ENCODE measurements around the gene FAM25G. TPM values are rescaled to one million over a fixed set of nuclear protein-coding genes. Genes with fewer than 3 reads are reported as not detected.

The FAM25G gene
- total and polyA plus RNA-seq, 2 of the 8 experiments (the other 6 are each of a cell fraction or from before 2014, with no cell fraction given) = not detected

DNA sequence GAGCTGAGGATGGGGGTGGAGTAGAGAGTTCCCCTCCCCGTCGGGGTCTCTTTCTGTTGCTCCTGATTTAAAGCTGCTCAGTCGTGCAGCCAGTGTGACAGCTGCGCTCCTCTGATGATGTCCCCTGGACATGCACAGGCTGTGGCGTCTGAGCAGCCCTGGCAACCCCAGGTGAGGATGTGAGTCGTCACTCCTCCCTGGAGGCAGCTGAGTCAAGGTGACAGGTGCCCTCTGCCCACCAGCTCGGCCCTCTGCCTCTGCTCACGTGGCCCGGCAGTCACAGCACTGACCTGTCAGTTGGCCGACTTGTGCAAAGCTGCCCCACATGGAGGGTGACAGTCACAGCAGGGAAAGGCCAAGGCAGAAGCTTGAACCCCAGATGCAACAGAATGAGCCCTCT is 41.5 kb downstream of the FAM25G start:
- Histone ChIP-seq H3K4me1 (replicated peaks in 1 of 4; ENCODE audit: control insufficient read depth in 3 of 4, insufficient read depth in 4 of 4, low read length in 3 of 4) (peaks cover 0 to 7% (median 3%) of the 10 kb centered on the region in 4 experiments; a peak in 4 of 7 replicates), H2BK12ac (ENCODE audit: low read depth, low read length) (no peak overlapping the region), H3K9me3 (ENCODE audit: insufficient read depth in 2 of 2, low read depth in 1 of 2, low read length in 1 of 2) (no peaks in the 10 kb centered on the region), H4K91ac (replicated peaks; ENCODE audit: insufficient read length, low read length) (no peak overlapping the region), H4K5ac (ENCODE audit: insufficient read length, low read depth, low read length) (no peak overlapping the region), H3K18ac (ENCODE audit: extremely low read depth, low read length) (no peak overlapping the region), H4K20me1 (replicated peaks in 1 of 2; ENCODE audit: control insufficient read depth in 1 of 2, insufficient read depth in 2 of 2, low read length in 2 of 2) (peaks cover 0 to 9% of the 10 kb centered on the region in 2 experiments), H3K4ac (replicated peaks; ENCODE audit: insufficient read length, low read depth, low read length) (no peak overlapping the region), H3K23me2 (ENCODE audit: low read depth, low read length) (peaks cover 13% of the 10 kb centered on the region), H3K14ac (ENCODE audit: insufficient read length) (no peak overlapping the region), H3K4me2 (ENCODE audit: insufficient read depth in 1 of 2, low read depth in 2 of 2, low read length in 2 of 2) (no peak overlapping the region), H2AFZ (ENCODE audit: low read length) (no peak overlapping the region), H3K56ac (replicated peaks; ENCODE audit: insufficient read length, low read depth, low read length) (no peak overlapping the region), H2BK15ac (ENCODE audit: low read length) (no peak overlapping the region), H3K36me3 (ENCODE audit: control insufficient read depth in 2 of 4, insufficient read depth in 4 of 4, low read length in 3 of 4) (no peaks in the 10 kb centered on the region), H2BK120ac (replicated peaks; ENCODE audit: low read depth, low read length) (no peak overlapping the region), H3K9ac (replicated peaks in 1 of 4; ENCODE audit: extremely low read depth in 1 of 4, low read depth in 3 of 4, low read length in 3 of 4) (no peak overlapping the region), H2BK5ac (ENCODE audit: low read depth, low read length) (no peak overlapping the region), H3K27ac (ENCODE audit: low read depth, low read length) (no peak overlapping the region), H3K23ac (ENCODE audit: insufficient read length) (no peak overlapping the region), H3K4me3 (ENCODE audit: extremely low read depth in 1 of 4, insufficient read depth in 2 of 4, low read depth in 3 of 4, low read length in 4 of 4) (no peak overlapping the region), H3K79me1 (ENCODE audit: low read depth, low read length) (no peaks in the 10 kb centered on the region), H3K79me2 (ENCODE audit: control insufficient read depth in 1 of 2, insufficient read depth in 2 of 2, low read length in 2 of 2) (no peaks in the 10 kb centered on the region), H3K27me3 (replicated peaks in 1 of 4; ENCODE audit: control insufficient read depth in 3 of 4, extremely low read depth in 1 of 4, insufficient read depth in 3 of 4, low read length in 3 of 4) (no peaks in the 10 kb centered on the region), H4K8ac (ENCODE audit: extremely low read depth, insufficient read depth, low read length) (no peak overlapping the region), H2BK20ac (ENCODE audit: low read length) (no peak overlapping the region), H2AK5ac (ENCODE audit: low read depth, low read length) (no peak overlapping the region)
- no peak for FAIRE-seq
- POLR2A ChIA-PET (ENCODE audit: partially characterized antibody) = interaction anchor here (1.1 kb wide), 1 partner anchor 30 kb away, joined by 3 read pairs; no protein-coding TSS in a partner anchor
- 81% methylated on average over 10 of the region's 10 CpGs; no CpG with 5 or more reads in 1 of the 2 experiments for WGBS, 2 experiments (ENCODE audit: extremely low coverage in 1 of 2, insufficient coverage in 1 of 2, insufficient read length in 1 of 2, insufficient replicate concordance in 2 of 2, low coverage in 1 of 2, low lambda C conversion rate in 2 of 2, missing lambda C conversion rate in 1 of 2)
- CTCF ChIA-PET (ENCODE audit: partially characterized antibody) = interaction anchor here (0.7 to 2.8 kb wide), 7 partner anchors 8 to 110 kb away, joined by 3 to 12 read pairs (median 7); no protein-coding TSS in a partner anchor
- no peak for DNase-seq (ENCODE audit: low read depth in 1 of 2, low spot score in 2 of 2)
- TF ChIP-seq ASH2L (IDR thresholded peaks at IDR 0.05; ENCODE audit: low read length) = no peak
- TF ChIP-seq KDM4A (IDR thresholded peaks at IDR 0.05; ENCODE audit: low read depth, low read length, severe bottlenecking) = no peak
- no peak for TF ChIP-seq TAF1 (IDR thresholded peaks at IDR 0.05; ENCODE audit: low read depth, low read length)
- no peak for TF ChIP-seq SAP30 (IDR thresholded peaks at IDR 0.05; ENCODE audit: insufficient read depth, insufficient replicate concordance, low read length)
- TF ChIP-seq JUND (IDR thresholded peaks at IDR 0.05; ENCODE audit: low read length) = no peak
- TF ChIP-seq CEBPB (IDR thresholded peaks at IDR 0.05; ENCODE audit: low read depth, low read length) = no peak
